ENCODE results near the gene KAT7.

DNA sequence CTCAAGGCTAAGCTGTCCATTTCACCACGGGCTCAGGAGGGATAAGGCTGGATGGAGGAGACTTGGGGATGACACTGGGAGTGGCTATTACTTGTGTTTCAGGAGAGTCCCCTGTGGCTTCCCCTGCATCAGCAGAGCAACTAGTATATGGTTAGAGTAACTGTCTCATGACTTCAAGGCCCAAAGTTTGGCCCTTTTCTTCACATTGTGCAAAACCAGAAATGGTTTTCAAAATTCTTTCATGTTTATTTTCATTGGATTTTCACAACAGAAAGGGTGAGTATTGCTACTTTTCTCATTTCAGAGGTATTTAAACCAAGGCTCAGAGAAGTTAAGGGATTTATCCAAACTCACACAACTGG lies 77.5 kb downstream of the KAT7 start:
- no peak for TF ChIP-seq CTCF (IDR thresholded peaks at IDR 0.05; ENCODE audit: insufficient read depth, low read length, poor library complexity, severe bottlenecking)
- TF ChIP-seq EZH2phosphoT487 (conservative IDR thresholded peaks at IDR 0.05; ENCODE audit: low read length) = no peak
